RPMI8226 (cell line): ENCODE measurements around the gene DUSP22.
A peak's percentile ranks its signal among the peaks of the same experiment; 100 is the strongest.

Source experiments
- DNase-seq: peaks from one replicate; pipeline ENCODE4 v3.0.0-alpha.2; 2015

The DUSP22 gene

DNA sequence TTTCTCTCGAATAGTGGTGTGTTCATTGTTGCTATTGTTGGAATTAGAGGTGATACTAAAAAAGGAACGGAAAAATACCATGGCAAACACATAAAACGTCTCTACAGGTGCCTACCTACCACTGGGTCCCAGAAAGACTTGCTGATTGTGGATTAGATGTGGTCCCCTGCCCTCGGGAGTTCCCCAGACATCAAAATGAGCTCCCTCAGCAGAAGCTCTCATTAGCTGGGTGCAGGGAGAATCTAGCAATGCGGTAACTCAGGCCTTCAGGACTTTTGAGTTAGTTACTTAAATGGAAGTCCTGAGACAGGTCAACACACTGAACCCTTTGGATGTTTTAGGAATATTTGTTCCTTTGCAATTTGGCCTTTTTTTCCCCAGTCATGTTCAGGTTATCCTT, 105.3 kb downstream of the DUSP22 start:
- DNase-seq = peak; percentile 68

- DNase-seq = no peak
Observed at GRCh38 chr6:398065-398464, 105.8 kb downstream of the DUSP22 start.

DNA sequence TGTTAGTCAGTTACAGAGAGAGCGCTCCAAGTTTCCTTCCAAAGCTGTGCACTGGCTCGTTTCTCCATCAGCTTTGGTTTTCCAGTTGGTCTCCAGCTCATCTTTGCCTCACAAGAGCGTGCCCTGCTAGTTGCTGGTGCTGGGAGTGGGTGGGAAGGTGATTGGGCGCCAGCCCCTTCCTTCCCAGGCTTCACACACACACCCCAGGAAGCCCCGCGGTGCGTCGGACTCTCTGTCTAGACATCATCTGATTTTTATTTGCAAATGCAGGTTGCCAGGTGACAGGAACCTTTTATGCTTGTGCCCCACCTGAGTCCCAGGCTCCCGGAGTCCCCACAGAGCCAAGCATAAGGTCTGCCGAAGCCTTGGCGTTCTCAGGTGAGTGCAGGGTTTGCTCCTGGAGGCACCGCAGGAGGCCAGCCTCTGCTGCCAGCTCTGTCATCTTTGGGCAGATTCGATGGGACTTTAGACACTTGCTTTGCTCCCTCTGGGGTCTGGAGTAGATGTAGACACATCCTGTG, 106.3 kb downstream of the DUSP22 start:
- DNase-seq = no peak

DNA sequence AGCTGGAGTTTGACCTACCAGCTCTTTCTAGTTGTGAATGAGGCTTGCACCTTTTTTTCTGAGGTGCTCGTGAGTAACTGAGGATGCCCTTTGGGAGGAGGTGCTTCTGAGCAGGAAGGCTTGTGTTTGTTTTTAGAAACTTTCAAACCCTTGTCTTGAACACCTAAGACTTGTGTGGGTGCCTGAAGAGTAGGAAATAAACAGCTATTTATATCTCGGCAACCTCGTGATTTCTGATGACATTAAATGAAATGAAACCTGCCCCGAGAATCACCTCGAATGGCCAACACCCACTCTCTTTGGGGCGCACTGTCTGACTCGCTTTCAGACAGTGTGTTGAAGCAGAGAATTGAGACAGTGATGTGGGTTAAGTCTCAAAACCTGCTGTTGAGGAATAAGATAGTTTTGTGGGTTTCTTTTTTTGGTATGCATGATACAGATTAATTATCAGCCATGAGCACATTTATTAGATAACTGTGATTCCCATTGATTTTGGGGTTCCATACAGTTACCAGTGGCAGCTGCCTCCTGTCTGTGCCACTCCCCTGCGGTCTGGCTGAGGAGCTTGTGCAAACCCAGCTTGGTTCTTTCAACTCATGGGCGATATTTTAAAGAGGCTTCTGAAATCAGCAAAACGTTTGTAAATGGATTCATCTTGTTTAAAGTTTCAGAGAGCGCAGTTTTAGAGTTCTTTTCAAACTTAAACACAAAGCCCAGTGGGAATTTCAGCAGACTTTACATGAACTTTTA, 107.7 kb downstream of the DUSP22 start:
- DNase-seq = peak; percentile 83

GRCh38 chr6:400815-401214, 108.5 kb downstream of the DUSP22 start:
- no peak for DNase-seq
